NCI-H460 (cell line): Measurements from ENCODE around the gene SHC3. TPM values are rescaled to one million over a fixed set of nuclear protein-coding genes. Genes with fewer than 3 reads are reported as not detected.
"Not testable (repeated sequence)": the region's sequence is repeated elsewhere in the genome, so short reads cannot be mapped to it uniquely, and the experiment has no call there.

Experiments
- DNase-seq: peaks from one replicate; pipeline ENCODE4 v3.0.0-alpha.2; 2016; ENCODE audit warnings: low read depth; ENCODE audit errors: extremely low read depth
- polyA plus RNA-seq: library from polyadenylated mRNA; depleted of rRNA; stranded (reverse); fragments of >200 nt; gene quantifications from 2 replicates; pipeline ENCODE4 v1.2.3, GENCODE V29; 2014; cell fraction: nucleus; rRNA removed
- total RNA-seq: library from RNA; depleted of rRNA; stranded (reverse); fragments of >200 nt; shearing (Covaris generic); gene quantifications from 2 replicates; pipeline ENCODE4 v1.2.3, GENCODE V29; 2014; rRNA removed

The SHC3 gene, protein sequence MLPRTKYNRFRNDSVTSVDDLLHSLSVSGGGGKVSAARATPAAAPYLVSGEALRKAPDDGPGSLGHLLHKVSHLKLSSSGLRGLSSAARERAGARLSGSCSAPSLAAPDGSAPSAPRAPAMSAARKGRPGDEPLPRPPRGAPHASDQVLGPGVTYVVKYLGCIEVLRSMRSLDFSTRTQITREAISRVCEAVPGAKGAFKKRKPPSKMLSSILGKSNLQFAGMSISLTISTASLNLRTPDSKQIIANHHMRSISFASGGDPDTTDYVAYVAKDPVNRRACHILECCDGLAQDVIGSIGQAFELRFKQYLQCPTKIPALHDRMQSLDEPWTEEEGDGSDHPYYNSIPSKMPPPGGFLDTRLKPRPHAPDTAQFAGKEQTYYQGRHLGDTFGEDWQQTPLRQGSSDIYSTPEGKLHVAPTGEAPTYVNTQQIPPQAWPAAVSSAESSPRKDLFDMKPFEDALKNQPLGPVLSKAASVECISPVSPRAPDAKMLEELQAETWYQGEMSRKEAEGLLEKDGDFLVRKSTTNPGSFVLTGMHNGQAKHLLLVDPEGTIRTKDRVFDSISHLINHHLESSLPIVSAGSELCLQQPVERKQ
- total RNA-seq = 2.0 and 2.4 TPM in 2 replicates
- 1.1 and 2.3 TPM in 2 replicates for polyA plus RNA-seq

DNA sequence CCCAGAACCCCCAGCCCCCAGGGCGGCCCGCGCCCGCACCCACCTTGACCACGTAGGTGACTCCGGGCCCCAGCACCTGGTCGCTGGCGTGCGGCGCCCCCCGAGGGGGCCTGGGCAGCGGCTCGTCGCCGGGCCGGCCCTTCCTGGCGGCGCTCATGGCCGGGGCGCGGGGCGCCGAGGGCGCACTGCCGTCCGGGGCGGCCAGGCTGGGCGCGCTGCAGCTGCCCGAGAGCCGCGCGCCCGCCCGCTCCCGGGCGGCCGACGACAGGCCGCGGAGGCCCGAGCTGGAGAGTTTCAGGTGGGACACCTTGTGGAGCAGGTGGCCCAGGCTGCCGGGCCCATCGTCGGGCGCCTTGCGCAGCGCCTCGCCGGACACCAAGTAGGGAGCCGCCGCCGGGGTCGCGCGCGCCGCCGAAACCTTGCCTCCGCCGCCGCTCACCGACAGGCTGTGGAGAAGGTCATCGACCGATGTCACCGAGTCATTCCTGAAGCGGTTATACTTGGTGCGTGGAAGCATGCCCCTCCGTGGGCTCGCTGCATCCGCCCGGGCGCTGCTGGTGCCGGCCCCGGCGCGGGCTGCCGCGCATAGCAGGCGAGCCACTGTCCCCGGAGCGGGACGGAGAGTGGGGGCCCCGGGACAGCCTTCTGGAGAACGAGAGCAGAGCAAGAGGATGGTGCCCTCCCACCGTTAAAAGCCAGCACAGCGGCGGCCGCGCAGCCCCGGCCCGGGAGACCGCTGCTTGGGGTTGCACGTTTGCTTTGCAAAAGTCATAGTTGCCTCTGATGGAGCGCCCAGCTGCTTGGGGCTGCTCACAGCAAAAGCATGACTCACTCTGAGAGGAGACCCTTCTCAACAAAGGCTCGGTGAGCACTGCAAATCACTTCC is at the start of gene SHC3:
Gene SHC3, minus strand, starts transcription at position 875 of the 886 bp plus-strand sequence. Its CDS starts 358 bp downstream, at position 517.
- DNase-seq = no peak

DNA sequence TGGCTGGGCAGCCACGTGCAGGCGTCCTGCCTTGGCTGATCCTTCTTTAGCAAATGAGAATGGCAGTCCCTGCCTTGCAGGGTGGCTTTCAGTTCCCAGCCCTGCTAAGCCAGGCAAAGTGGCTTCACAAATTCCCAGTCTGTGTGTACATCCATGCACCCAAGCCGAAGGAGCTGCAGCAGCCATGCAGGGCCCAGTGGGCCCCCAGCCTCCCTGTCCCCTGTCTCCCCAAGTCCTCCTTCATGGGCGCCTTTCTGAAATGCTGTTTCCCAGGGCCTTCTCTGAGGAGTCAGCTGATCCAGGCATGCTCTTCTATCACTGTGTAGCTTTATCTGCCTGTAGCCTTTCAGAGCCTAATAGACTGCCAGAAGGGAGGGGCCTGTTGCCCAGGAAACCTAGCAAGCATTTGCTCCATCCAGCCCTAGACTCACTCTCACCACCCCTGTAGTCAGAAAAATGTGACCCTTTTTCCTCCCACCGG is 47.4 kb upstream of the SHC3 start:
- no peak for DNase-seq

DNA sequence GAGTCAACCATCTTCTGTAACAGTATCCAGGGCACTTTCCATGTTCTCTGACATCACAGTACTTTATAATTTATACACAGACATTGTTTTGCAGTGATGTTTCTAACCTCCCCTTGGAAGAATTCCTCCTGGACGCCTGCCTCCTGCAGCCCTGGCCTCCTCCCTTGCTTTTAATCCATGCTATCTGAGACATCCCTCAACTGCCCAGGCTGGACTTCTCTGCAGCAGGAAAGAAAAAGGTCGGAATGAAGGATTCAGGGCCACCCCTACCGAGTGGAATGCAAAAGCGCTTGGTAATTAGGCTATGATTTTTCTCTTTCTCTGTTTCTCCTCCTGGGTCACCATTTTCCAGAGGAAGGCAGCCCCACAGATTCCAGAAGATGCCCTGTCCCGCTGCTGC is 47.0 kb upstream of the SHC3 start:
- DNase-seq = no peak

DNA sequence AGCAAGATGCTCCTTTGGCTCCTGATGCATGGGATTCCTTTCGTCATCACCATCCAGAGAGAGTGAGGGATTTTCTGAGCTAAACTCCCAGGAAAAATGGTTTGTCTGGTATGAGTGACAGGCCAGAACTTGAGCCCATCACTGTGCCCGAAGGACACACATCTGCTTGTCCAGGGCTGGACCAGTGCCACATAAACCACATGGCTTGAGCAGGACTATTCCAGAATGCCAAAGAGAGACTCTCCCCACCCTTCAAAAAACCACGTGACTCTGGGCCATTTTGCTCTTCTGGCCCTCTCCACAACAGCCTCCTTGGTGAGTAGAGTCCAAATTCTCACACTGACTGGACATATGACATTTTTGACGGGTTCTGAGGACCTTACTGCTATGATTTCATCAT is 46.4 kb upstream of the SHC3 start:
- DNase-seq = no peak

DNA sequence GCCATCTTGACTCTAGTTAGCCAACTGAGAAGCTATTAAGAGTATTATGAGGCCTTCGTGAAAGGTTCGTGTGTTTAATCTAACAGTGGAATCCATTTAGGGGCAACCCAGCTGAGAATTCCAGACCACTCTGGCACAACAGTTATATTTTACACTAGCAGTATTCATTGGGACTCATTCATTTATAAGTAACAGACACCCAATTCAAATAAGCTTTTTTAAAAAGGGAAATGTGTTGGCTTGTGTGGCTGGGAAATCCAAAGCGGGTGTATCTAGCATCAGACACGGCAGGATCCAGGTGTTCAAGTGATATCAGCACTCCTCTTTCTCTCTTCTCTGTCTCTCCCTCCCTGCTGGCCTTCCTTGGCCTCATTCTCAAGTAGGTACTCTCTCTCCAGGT is 46.0 kb upstream of the SHC3 start:
- DNase-seq = no peak

DNA sequence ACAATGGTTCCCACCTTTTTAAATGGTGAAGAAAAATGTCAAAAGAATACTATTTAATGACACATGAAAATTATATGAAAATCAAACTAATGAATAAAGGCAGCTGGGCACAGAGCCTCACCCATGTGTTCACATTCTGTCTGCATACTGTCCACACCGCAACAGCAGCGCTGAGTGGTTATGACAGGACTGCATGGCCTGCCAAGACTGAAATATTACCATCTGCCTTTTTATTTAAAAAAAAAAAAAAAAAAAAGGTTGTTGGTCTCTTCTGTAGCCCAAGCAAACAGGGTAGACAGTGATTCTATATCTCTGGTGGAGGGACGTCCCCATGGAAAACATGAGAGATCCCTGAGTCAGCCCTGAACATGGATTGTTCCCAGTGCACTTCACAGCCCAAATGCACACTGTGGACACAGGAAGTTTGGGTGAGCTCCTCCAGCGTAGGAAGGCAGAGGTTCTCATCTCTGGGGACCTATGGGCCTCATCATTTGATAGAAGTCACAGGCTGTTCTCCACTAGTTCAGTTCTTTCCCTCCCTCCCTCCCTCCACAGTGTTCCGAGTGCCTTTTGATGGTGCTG is 44.9 kb upstream of the SHC3 start:
- DNase-seq = no peak

DNA sequence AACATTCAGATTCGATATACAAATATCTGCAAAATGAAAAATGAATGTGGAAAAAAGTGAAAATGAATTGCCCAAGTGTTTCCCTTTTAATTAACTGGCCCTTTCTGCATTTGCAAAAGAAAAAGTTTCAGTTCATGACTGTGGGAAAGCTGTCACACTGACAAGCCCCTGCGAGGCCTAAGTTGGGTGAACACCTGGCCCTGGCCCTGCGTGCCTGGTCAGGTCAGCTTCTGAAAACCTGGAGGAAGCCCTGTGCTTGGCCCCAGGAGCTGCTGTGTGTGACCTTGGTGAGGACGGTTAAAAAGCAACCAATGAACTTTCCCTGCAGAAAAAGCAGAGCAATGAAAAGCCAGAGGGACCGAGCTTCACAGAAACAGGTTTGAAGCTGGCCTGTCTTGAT is 41.0 kb upstream of the SHC3 start:
- no peak for DNase-seq

DNA sequence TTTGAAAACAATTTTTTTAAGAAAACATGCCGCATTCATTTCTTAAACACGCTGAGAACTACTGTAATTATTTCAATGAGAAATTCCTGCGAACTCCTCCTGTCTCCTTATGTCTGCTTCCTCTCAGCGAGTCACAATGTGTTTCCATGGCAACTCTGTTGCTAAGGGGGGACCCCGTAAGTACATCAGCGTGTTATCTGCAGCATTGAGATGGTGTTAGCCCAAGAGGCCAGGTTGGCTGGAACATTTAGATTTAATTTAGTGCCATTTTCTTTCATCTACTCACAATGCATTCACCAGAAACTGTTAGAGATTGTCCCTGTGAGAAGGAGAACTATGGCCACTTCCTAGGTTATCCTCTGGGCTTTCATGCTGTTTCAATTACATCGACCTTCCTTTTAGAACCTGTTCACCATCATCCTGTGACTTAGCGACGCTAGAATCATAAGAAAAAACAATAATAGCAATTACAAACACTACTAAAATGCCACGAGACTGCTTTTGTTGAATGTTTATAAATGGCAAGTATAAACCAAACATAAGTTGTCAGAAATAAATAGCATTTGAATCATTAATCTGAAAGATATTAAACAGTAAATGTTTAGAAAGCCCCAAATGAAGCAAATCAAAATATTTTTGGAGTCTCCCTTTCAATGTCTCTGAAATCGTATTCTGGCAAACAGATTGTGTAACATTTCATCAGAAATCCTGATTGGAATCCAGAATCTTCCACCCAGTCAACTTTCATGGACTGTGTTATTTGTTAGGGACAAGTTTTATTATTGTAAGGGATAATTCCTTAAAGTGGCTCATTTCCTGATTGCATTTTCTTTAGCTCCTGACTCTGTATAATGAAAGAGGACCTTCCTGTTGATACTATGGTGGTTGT is 39.7 kb upstream of the SHC3 start:
- DNase-seq = no peak

DNA sequence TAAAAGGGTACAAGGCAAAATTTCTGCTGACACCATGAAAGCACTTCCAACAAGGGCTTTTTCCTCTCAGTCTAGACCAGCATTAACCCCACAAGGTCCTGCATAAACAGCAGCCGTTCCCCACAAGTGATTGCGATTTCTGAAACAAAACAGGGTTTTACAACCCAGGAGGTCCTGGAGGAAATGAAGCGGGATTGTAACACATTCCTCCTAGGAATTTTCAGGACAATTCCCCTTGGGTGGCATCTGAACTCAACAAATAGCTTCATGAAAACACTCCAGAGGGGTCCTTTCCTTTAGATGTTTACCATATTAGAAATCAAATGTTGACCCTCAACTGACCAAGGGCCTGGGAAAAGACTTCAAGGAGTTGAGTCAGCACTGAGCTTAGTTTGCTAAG is 36.7 kb upstream of the SHC3 start:
- DNase-seq = no peak

DNA sequence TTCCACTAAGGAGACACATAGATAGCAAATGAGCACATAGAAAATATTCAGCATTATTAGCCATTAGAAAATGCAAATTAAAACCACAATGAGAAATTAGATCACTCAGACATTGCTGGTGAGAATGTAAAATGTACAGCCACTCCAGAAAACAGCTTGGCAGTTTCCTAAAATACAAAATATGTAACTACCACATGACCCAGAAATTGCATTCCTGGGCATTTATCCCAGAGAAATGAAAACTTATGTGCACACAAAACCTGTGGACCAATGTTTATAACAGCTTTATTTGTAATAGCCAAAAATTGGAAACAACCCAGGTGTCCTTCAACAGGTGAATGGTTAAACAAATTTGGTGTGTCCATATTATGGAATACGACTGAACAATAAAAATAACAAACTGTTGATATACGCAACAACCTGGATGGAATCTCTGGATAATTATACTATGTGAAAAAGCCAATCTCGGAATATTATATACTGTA is 34.8 kb upstream of the SHC3 start:
- no peak for DNase-seq

DNA sequence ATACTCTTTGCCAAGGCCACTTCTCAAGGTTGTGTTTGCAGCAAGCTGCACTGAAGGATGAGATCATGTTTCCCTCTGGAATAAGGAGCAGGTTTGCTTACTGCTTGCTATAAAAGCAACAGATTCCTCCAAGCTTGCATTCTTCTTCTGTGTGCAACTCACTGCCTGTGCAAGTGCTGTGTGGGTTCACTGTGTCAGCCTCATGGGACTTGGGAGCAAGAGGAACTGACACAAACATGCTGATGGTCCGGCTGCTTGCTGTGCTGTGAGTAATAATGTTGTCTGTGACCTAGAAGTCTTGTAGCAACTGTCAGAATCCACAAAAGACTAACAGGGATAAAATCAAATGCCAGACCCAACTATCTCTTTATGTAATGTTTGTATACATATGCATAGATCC is 33.6 kb upstream of the SHC3 start:
- DNase-seq = no peak

DNA sequence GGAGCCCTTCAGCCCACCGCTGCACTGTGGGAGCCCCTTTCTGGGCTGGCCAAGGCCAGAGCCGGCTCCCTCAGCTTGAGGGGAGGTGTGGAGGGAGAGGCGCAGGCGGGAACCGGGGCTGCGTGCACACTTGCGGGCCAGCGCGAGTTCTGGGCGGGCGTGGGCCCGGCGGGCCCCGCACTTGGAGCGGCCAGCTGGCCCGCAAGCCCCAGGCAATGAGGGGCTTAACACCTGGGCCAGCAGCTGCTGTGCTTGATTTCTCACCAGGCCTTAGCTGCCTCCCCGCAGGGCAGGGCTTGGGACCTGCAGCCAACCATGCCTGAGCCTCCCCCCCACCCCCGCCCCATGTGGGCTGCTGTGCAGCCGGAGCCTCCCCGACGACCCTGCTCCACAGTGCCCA is 30.7 kb upstream of the SHC3 start:
- DNase-seq = not testable (repeated sequence)

DNA sequence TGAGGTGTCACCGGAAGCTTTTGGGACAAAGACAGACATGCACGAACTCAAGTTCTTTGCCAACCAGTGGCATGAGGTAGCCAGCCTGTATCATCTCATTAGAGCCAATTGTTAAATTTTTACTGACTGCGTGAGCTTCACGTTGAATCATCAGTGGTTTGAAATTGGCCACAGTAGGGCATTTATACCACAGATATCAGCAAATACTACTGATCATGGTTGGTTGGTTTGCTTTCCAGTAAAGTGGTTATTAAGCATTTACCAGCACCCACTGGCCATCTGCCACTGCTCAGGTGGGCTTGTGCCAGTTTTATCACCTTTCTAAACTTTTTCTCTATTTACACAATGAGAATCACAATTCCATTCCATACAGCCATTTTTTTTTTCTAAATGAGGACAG is 28.4 kb upstream of the SHC3 start:
- DNase-seq = no peak

DNA sequence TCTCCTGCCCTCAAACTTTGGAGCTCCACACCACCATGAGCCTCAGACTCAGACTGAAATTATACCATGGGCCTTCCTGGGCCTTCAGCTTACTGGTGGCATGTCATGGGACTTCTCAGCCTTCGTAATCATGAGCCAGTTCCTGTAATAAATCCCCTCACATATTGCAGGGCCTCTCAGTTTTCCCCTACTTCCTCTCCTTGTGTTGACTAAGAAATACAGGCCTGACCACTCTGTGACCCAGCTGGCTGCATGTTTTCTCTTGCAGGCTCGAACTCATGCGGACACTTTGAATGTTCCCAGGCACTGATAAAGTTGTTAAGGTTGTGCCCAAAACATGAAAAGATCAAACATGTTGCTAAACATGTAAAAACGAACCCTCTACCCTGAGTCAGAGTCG is 26.2 kb upstream of the SHC3 start:
- DNase-seq = no peak

DNA sequence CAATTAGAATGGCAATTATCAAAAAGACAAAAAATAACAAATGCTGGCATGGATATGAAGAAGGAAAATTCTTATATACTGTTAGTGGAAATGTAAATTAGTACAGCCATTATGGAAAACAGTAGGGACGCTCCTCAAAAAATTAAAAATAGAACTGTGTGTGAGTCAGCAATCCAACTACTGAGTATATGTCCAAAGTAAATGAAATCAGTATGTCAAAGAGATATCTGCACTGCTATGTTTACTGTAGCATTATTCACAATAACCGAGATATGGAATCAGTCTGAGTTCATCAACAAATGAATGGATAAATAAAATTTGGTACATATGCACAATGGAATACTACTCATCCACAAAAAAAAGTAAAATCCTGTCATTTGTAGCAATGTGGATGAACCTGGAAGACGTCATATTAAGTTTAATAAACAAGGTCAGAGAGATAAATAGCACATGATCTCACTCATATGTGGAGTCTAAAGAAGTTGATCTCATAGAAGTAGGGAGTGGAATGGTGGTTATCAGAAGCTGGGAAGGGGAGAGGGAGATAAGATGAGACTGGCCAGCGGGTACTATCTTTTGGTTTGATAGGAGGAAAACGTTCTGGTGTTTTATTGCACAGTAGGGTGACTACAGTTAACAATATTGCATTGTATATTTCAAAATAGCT is 16.6 kb upstream of the SHC3 start:
- DNase-seq = no peak

DNA sequence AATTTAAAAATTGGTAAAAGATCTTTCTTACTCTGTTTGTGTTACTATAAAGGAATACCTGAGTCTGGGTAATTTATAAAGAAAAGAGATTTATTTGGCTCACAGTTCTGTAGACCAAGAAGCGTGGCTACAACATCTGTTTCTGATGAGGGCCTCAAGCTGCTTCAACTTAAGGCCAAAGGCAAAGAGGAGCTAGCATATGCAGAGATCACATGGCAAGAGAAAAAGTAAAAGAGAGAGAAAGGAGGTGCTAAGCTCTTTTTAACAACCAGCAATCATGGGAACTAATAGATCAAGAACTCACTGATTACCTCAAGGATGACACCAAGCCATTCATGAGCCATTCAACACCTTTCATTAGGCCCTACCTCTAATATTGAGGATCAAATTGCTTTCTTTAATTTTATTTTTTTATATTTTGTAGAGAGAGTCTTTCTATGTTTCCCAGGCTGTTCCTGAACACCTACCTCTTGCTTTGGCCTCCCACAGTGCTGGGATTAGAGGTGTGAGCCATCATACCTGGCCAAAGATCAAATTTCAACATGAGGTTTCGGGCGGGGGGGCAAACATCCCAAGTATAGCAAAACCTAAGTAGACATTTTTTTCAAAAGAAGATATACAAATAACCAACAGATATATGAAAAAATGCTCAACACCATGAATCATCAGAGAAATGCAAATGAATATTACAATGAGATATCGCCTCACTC is 16.0 kb upstream of the SHC3 start:
- DNase-seq = no peak

DNA sequence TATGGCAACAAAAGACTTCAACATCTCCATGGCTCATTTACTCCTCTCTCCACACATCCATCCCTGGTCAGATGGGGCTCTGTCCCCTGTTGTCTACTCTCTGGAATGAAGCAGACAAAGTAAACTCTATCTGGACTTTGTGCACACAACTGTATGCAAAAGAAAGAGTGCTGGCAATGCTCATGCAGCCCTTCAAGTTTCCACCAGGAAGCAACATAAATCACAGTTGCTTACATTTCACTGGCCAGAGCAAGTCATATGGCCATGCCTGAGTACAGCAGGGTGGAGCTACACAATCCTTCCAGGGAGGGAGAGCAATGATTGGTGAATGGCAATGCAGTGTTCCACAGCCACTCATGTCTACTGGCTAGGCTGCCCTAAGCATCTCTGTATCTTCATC is 12.4 kb upstream of the SHC3 start:
- no peak for DNase-seq

DNA sequence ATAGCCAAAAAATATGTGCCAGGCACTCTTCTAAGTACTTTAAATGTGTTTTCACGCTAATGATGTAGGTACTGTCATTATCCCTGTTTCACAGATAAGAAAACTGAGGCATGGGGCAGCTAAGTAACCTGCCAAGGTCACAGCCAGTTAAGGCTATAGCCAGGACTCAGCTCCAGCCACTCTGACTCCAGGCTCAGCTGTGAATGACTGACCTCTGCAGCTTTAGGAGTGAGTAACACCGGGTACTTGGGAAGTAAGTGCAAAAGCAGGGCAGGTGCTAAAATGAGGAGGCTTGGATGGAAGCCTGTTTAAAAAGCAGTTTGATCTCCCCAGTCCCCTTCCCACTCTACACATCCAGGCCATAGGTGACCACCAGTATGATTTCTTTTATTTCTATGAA is 10.6 kb upstream of the SHC3 start:
- no peak for DNase-seq
